ENCODE measurements around the gene PRR5.

DNA sequence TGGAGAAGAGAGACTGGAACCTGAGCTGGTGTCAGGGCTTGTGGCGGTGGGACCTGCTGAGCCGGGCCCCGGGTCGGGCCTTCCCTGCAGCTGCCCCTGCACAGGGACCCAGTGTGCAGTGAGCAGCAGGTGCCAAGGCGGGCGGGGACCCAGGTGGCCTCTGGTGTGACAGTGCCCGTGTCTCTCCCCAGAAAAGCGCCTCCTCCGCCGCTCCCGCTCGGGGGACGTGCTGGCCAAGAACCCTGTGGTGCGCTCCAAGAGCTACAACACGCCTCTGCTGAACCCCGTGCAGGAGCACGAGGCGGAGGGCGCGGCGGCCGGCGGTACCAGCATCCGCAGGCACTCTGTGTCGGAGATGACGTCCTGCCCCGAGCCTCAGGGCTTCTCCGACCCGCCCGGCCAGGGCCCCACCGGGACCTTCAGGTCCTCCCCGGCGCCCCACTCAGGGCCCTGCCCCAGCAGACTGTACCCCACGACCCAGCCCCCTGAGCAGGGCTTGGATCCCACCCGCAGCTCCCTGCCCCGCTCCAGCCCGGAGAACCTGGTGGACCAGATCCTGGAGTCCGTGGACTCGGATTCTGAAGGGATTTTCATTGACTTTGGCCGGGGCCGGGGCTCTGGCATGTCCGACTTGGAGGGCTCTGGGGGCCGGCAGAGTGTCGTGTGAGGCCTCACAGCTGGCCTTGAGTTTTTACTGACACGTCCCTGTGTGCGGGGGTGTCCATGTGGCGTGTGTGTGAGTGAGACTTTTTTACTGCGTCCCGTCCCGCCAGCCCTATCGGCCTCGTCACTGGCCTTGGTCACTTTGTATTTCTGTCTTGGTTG lies 34.8 kb downstream of the PRR5 start:
- TF ChIP-seq, protein P1, sequence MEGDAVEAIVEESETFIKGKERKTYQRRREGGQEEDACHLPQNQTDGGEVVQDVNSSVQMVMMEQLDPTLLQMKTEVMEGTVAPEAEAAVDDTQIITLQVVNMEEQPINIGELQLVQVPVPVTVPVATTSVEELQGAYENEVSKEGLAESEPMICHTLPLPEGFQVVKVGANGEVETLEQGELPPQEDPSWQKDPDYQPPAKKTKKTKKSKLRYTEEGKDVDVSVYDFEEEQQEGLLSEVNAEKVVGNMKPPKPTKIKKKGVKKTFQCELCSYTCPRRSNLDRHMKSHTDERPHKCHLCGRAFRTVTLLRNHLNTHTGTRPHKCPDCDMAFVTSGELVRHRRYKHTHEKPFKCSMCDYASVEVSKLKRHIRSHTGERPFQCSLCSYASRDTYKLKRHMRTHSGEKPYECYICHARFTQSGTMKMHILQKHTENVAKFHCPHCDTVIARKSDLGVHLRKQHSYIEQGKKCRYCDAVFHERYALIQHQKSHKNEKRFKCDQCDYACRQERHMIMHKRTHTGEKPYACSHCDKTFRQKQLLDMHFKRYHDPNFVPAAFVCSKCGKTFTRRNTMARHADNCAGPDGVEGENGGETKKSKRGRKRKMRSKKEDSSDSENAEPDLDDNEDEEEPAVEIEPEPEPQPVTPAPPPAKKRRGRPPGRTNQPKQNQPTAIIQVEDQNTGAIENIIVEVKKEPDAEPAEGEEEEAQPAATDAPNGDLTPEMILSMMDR (IDR thresholded peaks at IDR 0.05) = no peak
- TF ChIP-seq POLR2A (IDR thresholded peaks at IDR 0.05) = no peak
- no peak for TF ChIP-seq POLR2AphosphoS5 (IDR thresholded peaks at IDR 0.05)
